ENCODE data around the gene LMOD1. TPM values are rescaled to one million over a fixed set of nuclear protein-coding genes. Genes with fewer than 3 reads are reported as not detected.

The LMOD1 gene
- total RNA-seq, 1 donor from 2014 or later, result 0.19 TPM

GRCh38 chr1:201886103-201886885 lies 60.1 kb downstream of the LMOD1 start:
- Mint-ChIP-seq H3K27me3 (ENCODE audit: low read depth) (peaks cover 12% of the 10 kb centered on the region), H3K9me3 (no peaks in the 10 kb centered on the region), H3K27ac (ENCODE audit: unreplicated experiment) (peak overlapping the region; percentile 35), H3K36me3 (ENCODE audit: low read depth) (no peaks in the 10 kb centered on the region), H3K4me1 (peaks cover 21% of the 10 kb centered on the region), H3K4me3 (peak overlapping the region; percentile 61)
- no peak for TF ChIP-seq CTCF (conservative IDR thresholded peaks at IDR 0.05)
- DNase-seq (ENCODE audit: low read depth, low spot score), result no peak

- H3K4me3 Mint-ChIP-seq, result peak overlapping the region; percentile 61
- TF ChIP-seq CTCF (conservative IDR thresholded peaks at IDR 0.05), result no peak
- H3K27me3 Mint-ChIP-seq (ENCODE audit: low read depth), result peaks cover 12% of the 10 kb centered on the region
- H3K4me1 Mint-ChIP-seq, result peaks cover 21% of the 10 kb centered on the region
- no peak overlapping the region for H3K27ac Mint-ChIP-seq (ENCODE audit: unreplicated experiment)
- H3K36me3 Mint-ChIP-seq (ENCODE audit: low read depth), result no peaks in the 10 kb centered on the region
- DNase-seq (ENCODE audit: low read depth, low spot score), result no peak
- no peaks in the 10 kb centered on the region for H3K9me3 Mint-ChIP-seq
These were observed 60.7 kb downstream of the LMOD1 start for GRCh38 chr1:201885531-201886075.

- H3K36me3 Mint-ChIP-seq (ENCODE audit: low read depth), result no peaks in the 10 kb centered on the region
- peaks cover 18% of the 10 kb centered on the region for H3K4me1 Mint-ChIP-seq
- no peaks in the 10 kb centered on the region for H3K9me3 Mint-ChIP-seq
- no peak overlapping the region for H3K27ac Mint-ChIP-seq (ENCODE audit: unreplicated experiment)
- peak overlapping the region; percentile 59 for H3K4me3 Mint-ChIP-seq
- TF ChIP-seq CTCF (conservative IDR thresholded peaks at IDR 0.05), result no peak
- H3K27me3 Mint-ChIP-seq (ENCODE audit: low read depth), result peaks cover 10% of the 10 kb centered on the region
- no peak for DNase-seq (ENCODE audit: low read depth, low spot score)
These were observed 61.9 kb downstream of the LMOD1 start for GRCh38 chr1:201884425-201884824.

GRCh38 chr1:201883786-201884185 lies 62.6 kb downstream of the LMOD1 start:
- Mint-ChIP-seq H3K27me3 (ENCODE audit: low read depth) (peaks cover 10% of the 10 kb centered on the region), H3K4me3 (no peak overlapping the region), H3K36me3 (ENCODE audit: low read depth) (no peaks in the 10 kb centered on the region), H3K9me3 (no peaks in the 10 kb centered on the region), H3K4me1 (peaks cover 17% of the 10 kb centered on the region), H3K27ac (ENCODE audit: unreplicated experiment) (no peak overlapping the region)
- DNase-seq (ENCODE audit: low read depth, low spot score), result no peak
- no peak for TF ChIP-seq CTCF (conservative IDR thresholded peaks at IDR 0.05)

GRCh38 chr1:201883266-201883665 lies 63.1 kb downstream of the LMOD1 start:
- Mint-ChIP-seq H3K4me3 (peak overlapping the region; percentile 69), H3K4me1 (peaks cover 15% of the 10 kb centered on the region), H3K36me3 (ENCODE audit: low read depth) (no peaks in the 10 kb centered on the region), H3K9me3 (no peaks in the 10 kb centered on the region), H3K27me3 (ENCODE audit: low read depth) (peaks cover 10% of the 10 kb centered on the region), H3K27ac (ENCODE audit: unreplicated experiment) (no peak overlapping the region)
- no peak for TF ChIP-seq CTCF (conservative IDR thresholded peaks at IDR 0.05)
- no peak for DNase-seq (ENCODE audit: low read depth, low spot score)
